ENCODE results near the gene LKAAEAR1. TPM values are rescaled to one million over a fixed set of nuclear protein-coding genes. Genes with fewer than 3 reads are reported as not detected.

Gene LKAAEAR1
- total and polyA plus RNA-seq, 2 experiments from 2014 or later = 1.8 TPM; not detected in 1

GRCh38 chr20:64058536-64058935, 25.7 kb downstream of the LKAAEAR1 start:
- no peak for DNase-seq (ENCODE audit: low spot score)
- no peaks in the 10 kb centered on the region for H3K79me2 ChIP-seq (replicated peaks; ENCODE audit: insufficient read depth)
- no peaks in the 10 kb centered on the region for H3K36me3 Mint-ChIP-seq (ENCODE audit: low read depth)
- no peaks in the 10 kb centered on the region for H3K9me3 Mint-ChIP-seq
- H3K4me2 ChIP-seq = no peak overlapping the region
- no peak overlapping the region for H3K27ac ChIP-seq (ENCODE audit: low read depth)
- peaks cover 35% of the 10 kb centered on the region for H3K4me1 Mint-ChIP-seq
- H3K27ac Mint-ChIP-seq = no peak overlapping the region
- TF ChIP-seq ETS1 (IDR thresholded peaks at IDR 0.05) (no peak), STAT1 (IDR thresholded peaks at IDR 0.05; ENCODE audit: unreplicated experiment) (no peak), CREB1 (CRISPR knock-in tag; IDR thresholded peaks at IDR 0.05; ENCODE audit: low read depth) (no peak), EZH2 (IDR thresholded peaks at IDR 0.05; ENCODE audit: low read depth, unreplicated experiment) (no peak), NANOG (IDR thresholded peaks at IDR 0.05; ENCODE audit: borderline replicate concordance) (no peak), ZNF462 (CRISPR knock-in tag; IDR thresholded peaks at IDR 0.05) (no peak), JUNB (IDR thresholded peaks at IDR 0.05; ENCODE audit: unreplicated experiment) (no peak)
- H3K4me3 Mint-ChIP-seq = no peak overlapping the region
- no peak overlapping the region for H3K4me3 ChIP-seq
- ATAC-seq = no peak
- H3K9me2 ChIP-seq (ENCODE audit: insufficient read depth) = no peaks in the 10 kb centered on the region
- no peaks in the 10 kb centered on the region for H3K27me3 ChIP-seq (ENCODE audit: insufficient read depth)
- H2AFZ ChIP-seq = no peak overlapping the region
- no peaks in the 10 kb centered on the region for H4K20me1 ChIP-seq (replicated peaks; ENCODE audit: insufficient read depth)
- no peaks in the 10 kb centered on the region for H3K36me3 ChIP-seq (ENCODE audit: insufficient read depth)
- peaks cover 6% of the 10 kb centered on the region; the same call in 1 of the 2 replicates for H3F3A ChIP-seq (replicated peaks; ENCODE audit: low read depth)
- H3K27me3 Mint-ChIP-seq (ENCODE audit: insufficient read depth, low read depth, poor library complexity) = peaks cover 10% of the 10 kb centered on the region
- peaks cover 12% of the 10 kb centered on the region; the same call in 1 of the 2 replicates for H3K4me1 ChIP-seq (ENCODE audit: insufficient read depth)
